Measurements from ENCODE around the gene RUVBL1.

- TF ChIP-seq CTCF (IDR thresholded peaks at IDR 0.05) (no peak), POLR2A (IDR thresholded peaks at IDR 0.05) (no peak)
These were observed 52.6 kb downstream of the RUVBL1 start for GRCh38 chr3:128070898-128071591.

Data from lower leg skin (tissue), 3 donors.